ENCODE measurements around the gene GMIP.

Gene GMIP

DNA sequence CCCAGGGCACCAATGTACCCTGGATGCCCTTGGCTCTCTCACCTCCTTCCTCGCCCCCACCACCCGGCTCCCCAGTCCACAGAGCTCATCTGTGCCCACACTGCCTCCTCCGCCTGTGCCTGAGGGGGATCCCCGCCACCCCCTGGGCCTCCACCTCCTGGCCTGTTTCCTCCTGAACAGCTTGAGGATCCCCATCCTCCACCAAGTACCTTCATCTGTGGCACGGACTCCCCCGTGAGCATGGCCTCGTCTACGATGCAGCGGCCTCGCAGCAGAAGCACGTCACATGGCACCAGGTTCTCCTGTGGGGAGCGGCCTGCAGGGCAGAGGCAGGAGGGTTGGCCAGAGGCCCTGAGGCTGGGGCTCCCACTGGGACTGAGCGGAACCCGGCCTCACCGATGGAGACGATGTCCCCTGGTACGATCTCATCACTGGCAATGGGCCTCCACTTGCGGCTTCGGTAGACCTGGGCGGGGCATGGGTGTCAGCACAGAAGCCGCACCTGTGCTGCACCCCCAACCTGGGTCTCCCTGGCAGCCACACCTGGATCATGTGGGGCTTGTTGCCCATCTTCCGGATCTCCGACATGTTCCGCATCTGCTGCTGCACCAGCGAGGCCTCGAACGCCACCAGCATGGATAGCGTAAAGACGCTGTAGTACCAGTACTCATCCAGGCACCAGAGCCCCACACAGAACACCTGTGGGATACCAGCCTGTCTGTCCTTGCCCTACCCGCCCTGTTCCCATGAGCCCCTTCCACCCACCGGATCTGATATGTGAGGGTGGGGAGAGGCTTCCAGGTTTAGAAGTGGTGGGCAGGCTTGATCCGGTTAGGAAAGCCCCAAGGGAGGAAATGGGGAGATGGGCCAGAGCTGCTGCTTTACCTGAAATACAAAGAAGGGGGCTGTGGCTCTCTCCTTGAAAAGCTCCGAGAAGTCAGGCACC, 13.3 kb upstream of the GMIP start:
- DNase-seq = no peak

DNA sequence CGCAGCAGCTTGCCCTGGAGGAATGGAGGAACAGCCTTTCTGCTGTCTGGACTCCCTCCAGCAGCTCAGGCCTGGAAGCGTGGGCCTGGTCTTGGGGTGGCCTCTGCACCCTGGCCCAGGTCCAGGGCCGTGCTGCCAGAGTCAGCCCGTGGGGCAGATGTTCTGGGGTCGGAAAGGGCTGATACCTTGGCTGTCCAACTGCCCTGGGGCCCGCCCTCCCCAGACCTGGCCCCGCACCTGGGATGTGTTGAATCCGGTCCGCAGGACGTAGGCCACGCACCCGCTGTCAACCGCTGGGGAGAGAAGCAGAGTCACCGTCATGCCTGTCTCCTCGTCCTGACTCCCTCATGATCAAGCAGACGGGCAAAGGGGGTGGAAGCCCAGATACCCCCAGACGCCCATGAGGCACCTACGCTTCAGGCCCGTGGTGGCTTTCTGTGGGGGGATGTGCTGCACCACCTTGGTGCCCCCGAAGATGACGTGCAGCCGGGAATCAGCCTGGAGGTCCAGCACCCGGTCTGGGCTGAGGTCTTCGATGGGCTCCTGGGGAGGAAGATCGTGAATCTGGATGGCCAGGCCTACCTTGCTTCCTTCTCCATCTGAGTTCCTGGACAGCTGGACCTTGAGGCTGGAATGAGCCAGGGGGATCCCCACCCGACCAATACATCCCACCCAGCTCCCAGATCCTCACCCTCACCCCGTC, 12.3 kb upstream of the GMIP start:
- DNase-seq = no peak

- DNase-seq = no peak
Observed at GRCh38 chr19:19655051-19655594, 11.7 kb upstream of the GMIP start.

DNA sequence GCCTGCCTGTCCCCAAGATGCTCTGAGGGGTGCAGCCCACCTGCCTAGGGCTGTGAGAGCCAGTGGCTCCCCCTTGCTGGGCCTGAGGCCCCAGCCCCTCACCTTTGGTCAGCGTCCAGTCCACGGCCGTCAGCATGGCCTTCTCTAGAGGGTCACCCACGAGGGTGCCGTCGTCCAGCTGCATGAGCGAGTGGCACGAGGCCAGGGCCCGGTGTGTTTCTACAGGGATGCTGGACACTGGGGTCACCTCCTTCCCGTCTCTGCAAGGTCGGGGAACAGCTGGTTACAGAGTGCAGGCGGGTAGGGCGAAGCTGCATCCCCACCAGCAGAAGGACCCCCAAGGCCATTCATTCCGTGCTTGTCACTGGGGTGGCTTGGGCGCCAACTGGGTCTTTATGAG, 11.0 kb upstream of the GMIP start:
- no peak for DNase-seq

DNA sequence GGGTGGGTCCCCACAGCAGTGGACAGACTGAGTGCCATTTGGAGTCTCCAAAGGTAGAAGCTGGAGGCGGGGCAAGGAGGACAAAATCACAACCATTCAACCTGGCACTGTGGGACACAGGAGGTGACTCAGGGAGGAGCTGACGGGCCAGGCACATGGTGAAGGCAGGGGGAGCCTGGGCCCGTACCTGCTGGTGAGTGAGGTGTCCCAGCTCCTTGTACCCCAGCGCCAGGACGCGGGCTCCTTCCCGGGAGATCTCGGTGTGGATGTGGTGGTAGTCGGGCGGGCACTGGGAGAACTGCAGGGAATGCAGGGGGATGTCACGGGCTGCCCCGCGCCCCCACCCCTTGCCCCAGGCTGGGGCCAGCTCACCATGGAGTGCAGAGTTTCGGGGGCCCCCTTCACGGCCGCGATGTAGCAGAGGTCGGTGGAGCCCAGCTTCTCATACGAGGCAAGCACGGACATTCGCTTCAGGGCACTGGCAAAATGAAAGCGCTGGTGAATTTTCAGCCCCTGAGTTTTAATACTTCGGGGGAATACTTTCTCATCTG, 10.2 kb upstream of the GMIP start:
- DNase-seq = no peak

DNA sequence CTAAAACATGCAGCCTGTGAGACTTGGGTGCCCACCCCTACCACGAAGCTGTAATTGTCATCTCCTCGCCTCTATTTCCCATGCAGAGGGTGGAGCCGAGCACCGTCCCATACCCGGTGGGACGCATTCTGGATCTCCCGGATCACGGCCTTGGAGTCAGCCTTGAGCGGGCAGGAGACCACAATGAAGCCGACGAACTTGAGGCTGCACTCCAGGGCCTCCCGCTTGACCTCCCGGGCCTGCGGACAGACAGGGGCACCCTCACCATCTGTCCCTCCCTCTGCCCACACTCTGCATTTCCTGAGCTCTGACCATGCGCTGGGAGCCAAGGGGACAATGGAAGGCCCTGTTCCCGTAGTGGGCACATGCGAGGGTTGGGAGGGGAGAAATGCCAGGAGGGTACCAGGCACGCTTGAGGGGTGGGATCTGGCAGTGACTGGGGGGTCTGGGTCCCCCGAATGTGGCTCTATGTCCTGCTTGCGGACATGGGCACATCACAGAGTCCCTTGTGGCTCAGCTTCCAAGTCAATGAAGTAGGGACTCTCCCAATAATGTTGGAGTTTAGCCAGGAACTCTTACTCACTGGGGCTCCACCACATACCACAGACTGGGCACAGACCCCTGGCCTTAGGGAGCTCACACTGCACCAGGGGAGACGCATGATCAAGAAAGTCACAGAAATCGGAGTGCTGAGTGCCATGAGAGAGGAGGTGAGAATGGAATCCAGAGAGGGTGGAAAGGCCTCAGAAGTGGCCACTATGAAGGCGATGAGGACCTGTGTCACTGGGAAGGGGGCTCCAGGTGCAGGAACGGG, 9.2 kb upstream of the GMIP start:
- no peak for DNase-seq

- DNase-seq = no peak
Observed at GRCh38 chr19:19651076-19651475, 7.6 kb upstream of the GMIP start.

DNA sequence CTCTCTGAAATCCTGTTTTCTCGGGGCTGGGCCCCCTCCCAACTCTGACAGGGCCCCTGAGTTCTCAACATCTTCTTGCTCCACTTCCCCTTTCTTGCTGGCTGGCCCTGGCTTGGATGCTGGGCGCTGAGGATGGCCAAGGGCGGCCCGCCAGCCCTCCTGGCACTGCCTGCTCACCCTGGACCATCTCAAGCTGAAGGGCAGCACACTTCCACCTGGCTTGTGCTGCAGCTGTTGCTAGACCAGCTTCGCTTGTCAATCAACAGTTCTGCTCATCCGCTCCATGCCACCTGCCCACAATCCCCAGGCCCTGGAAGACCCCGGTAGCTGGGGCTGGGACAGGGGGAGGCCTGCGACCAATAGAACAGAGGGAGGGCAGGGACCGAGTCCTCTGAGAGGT, 6.9 kb upstream of the GMIP start:
- DNase-seq = no peak

- DNase-seq = no peak
Observed at GRCh38 chr19:19649580-19649995, 6.1 kb upstream of the GMIP start.

GRCh38 chr19:19649155-19649554, 5.7 kb upstream of the GMIP start:
- no peak for DNase-seq

DNA sequence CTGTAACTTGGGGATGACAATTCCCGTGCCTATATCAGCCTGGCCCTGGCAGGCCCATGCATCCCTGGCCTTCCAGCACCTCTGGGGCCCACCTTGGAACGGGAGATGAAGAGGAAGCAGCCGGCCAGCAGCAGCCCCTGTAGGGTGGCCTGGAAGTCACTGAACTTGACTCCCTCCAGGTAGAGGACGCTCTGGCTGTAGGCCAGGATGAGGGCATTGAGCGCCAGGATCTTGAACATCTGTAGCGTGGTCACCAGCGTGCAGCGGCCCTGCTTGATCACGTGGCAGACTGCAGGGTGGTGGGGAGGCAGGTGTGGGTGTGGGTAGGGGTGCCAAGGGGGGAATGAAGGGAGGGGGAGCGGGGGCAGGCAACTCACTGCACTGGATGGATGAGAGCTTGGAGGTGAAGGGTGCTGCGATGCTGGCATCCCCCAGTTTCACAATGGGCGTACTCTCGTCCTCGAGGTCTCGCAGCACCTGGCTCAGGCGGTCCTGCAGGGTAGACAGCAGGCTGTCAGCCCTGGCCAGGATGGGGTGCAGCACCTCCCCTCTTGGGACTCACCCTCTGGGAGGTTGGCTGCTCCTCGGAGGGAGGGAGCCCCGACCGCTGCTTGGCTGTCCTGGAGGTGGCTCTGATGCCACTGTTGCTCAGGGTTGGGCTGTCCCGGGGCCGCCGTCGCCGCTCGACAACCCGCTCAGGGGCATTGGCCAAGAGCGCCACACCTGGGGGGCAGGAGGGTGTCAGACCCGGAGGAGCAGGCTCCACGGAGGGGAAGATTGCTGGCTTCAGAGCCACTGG, 3.8 kb upstream of the GMIP start:
- DNase-seq = no peak

DNA sequence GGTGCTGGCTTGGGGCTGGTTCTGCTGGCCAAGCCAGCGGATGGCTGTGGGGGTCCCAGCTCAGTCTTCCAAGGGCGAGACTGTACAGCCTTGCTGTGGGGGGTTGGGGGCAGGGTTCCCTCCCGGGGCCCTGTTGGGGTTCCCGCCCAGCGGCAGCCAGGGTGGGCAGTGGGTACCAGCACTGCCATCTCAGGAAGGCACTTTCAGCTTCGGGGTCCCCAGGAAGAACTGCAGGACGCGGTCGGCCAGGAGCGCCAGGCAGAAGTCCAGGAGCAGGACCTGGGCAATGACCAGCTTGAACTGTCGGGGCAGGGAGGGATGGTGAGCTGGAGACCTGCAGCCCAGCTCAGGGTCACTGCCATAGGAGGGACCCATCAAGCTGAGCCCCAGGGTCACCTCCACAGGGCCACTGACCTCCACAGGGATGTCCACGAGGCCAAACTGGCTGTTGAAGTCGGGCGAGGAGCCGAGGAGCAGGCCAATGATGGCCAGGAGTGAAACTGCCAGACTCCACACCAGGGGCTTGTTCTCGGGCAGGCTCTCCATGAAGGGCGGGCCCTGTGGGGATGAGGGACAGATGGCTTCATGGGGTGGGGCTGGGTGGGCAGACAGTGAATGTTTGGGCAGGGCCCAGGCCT, 1.9 kb upstream of the GMIP start:
- DNase-seq = no peak

GRCh38 chr19:19644054-19644388, 564 bp upstream of the GMIP start:
- no peak for DNase-seq

GRCh38 chr19:19642506-19643157, 825 bp downstream of the GMIP start:
- DNase-seq = peak in 1 of 2 experiments; percentile 29

GRCh38 chr19:19637523-19638251, 5.8 kb downstream of the GMIP start:
- no peak for DNase-seq

- DNase-seq = no peak
Observed at GRCh38 chr19:19637186-19637522, 6.3 kb downstream of the GMIP start.

DNA sequence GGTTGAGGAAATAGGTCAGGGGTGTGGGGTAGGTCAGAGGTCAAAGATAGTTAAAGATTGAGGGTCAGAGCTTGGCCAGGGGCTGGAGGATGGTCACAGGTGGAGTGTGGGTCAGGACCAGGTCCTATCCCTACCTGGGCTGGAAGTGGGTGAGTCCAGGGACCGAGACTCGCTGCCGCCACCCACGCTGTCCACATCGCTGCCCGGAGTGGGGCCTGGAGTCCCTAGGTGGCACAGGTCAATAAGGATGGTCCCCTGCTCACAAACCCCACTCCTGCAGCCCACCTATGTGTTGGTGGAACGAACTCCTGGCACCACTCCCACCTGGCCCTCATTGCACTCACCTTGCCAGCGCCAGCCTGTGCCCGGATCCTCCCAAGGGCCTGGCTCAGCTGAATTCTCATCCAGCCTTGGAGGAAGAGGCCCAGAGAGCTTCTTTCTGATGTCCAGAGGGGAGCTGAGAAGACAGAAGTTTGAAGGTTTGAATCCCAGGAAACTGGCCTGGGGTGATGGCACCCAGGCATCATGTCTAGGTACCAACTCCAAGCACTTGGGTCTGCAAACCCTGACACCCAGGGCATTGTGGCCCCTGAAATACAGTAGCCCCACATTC, 6.8 kb downstream of the GMIP start:
- DNase-seq = no peak

GRCh38 chr19:19635313-19635702, 8.1 kb downstream of the GMIP start:
- DNase-seq = no peak

- DNase-seq = no peak
Observed at GRCh38 chr19:19634516-19635312, 8.7 kb downstream of the GMIP start.

All from NCI-H446 (cell line).